ENCODE results near the gene GIGYF2.

DNA sequence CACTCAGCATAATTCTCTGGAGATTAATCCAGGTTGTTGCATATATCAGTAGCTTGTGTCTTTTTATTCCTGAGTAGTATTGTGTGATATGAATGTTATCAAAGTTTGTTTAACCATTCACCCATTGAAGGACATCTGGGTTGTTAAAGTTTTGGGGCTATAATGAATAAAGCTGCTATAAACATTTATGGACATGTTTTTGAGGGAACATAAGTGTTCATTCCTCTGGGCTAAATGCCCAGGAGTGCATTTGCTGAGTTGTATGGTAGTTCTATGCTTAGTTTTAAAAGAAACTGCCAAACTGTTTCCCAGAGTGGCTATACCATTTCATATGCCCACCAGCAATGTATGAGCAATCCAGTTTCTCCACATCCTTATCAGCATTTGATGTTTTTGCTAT is 101.1 kb downstream of the GIGYF2 start:
- TF ChIP-seq, protein P1, sequence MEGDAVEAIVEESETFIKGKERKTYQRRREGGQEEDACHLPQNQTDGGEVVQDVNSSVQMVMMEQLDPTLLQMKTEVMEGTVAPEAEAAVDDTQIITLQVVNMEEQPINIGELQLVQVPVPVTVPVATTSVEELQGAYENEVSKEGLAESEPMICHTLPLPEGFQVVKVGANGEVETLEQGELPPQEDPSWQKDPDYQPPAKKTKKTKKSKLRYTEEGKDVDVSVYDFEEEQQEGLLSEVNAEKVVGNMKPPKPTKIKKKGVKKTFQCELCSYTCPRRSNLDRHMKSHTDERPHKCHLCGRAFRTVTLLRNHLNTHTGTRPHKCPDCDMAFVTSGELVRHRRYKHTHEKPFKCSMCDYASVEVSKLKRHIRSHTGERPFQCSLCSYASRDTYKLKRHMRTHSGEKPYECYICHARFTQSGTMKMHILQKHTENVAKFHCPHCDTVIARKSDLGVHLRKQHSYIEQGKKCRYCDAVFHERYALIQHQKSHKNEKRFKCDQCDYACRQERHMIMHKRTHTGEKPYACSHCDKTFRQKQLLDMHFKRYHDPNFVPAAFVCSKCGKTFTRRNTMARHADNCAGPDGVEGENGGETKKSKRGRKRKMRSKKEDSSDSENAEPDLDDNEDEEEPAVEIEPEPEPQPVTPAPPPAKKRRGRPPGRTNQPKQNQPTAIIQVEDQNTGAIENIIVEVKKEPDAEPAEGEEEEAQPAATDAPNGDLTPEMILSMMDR (IDR thresholded peaks at IDR 0.05; ENCODE audit: low read depth, low read length, missing input control) = no peak
- TF ChIP-seq HNF4G (IDR thresholded peaks at IDR 0.05) = no peak
- no peak for TF ChIP-seq FOXA2 (IDR thresholded peaks at IDR 0.05)
- no peak for TF ChIP-seq GABPA (IDR thresholded peaks at IDR 0.05 in 1 of 2, conservative IDR thresholded peaks at IDR 0.05 in 1 of 2)
- no peak for TF ChIP-seq HNF4A (conservative IDR thresholded peaks at IDR 0.05)
- no peak for TF ChIP-seq SP1 (IDR thresholded peaks at IDR 0.05)
- TF ChIP-seq, protein P2, sequence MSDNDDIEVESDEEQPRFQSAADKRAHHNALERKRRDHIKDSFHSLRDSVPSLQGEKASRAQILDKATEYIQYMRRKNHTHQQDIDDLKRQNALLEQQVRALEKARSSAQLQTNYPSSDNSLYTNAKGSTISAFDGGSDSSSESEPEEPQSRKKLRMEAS (IDR thresholded peaks at IDR 0.05) = no peak
- TF ChIP-seq YY1 (IDR thresholded peaks at IDR 0.05) = no peak
- TF ChIP-seq, protein P3, sequence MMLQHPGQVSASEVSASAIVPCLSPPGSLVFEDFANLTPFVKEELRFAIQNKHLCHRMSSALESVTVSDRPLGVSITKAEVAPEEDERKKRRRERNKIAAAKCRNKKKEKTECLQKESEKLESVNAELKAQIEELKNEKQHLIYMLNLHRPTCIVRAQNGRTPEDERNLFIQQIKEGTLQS (IDR thresholded peaks at IDR 0.05) = no peak
- TF ChIP-seq, protein P4, sequence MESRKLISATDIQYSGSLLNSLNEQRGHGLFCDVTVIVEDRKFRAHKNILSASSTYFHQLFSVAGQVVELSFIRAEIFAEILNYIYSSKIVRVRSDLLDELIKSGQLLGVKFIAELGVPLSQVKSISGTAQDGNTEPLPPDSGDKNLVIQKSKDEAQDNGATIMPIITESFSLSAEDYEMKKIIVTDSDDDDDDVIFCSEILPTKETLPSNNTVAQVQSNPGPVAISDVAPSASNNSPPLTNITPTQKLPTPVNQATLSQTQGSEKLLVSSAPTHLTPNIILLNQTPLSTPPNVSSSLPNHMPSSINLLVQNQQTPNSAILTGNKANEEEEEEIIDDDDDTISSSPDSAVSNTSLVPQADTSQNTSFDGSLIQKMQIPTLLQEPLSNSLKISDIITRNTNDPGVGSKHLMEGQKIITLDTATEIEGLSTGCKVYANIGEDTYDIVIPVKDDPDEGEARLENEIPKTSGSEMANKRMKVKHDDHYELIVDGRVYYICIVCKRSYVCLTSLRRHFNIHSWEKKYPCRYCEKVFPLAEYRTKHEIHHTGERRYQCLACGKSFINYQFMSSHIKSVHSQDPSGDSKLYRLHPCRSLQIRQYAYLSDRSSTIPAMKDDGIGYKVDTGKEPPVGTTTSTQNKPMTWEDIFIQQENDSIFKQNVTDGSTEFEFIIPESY (IDR thresholded peaks at IDR 0.05) = no peak
- no peak for TF ChIP-seq TAF1 (conservative IDR thresholded peaks at IDR 0.05)
- TF ChIP-seq EGR1 (IDR thresholded peaks at IDR 0.05; ENCODE audit: low read depth in 2 of 2) = no peak
- TF ChIP-seq, protein P5, sequence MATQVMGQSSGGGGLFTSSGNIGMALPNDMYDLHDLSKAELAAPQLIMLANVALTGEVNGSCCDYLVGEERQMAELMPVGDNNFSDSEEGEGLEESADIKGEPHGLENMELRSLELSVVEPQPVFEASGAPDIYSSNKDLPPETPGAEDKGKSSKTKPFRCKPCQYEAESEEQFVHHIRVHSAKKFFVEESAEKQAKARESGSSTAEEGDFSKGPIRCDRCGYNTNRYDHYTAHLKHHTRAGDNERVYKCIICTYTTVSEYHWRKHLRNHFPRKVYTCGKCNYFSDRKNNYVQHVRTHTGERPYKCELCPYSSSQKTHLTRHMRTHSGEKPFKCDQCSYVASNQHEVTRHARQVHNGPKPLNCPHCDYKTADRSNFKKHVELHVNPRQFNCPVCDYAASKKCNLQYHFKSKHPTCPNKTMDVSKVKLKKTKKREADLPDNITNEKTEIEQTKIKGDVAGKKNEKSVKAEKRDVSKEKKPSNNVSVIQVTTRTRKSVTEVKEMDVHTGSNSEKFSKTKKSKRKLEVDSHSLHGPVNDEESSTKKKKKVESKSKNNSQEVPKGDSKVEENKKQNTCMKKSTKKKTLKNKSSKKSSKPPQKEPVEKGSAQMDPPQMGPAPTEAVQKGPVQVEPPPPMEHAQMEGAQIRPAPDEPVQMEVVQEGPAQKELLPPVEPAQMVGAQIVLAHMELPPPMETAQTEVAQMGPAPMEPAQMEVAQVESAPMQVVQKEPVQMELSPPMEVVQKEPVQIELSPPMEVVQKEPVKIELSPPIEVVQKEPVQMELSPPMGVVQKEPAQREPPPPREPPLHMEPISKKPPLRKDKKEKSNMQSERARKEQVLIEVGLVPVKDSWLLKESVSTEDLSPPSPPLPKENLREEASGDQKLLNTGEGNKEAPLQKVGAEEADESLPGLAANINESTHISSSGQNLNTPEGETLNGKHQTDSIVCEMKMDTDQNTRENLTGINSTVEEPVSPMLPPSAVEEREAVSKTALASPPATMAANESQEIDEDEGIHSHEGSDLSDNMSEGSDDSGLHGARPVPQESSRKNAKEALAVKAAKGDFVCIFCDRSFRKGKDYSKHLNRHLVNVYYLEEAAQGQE (IDR thresholded peaks at IDR 0.05) = no peak
- no peak for TF ChIP-seq RAD21 (IDR thresholded peaks at IDR 0.05)
